Neutrophil (primary cell): ENCODE results near the gene DRC7.

ENCODE experiments used
- H3K27ac ChIP-seq: fragments of 200-600 bp; sonication (generic); 2 replicates; pipeline ENCODE4 v1.5.1; 2016; ENCODE audit warnings: mild to moderate bottlenecking, moderate library complexity
- H3K27me3 ChIP-seq: fragments of 200-600 bp; sonication (generic); 2 replicates; pipeline ENCODE4 v1.6.0; 2016; ENCODE audit warnings: mild to moderate bottlenecking
- H3K36me3 ChIP-seq: fragments of 200-600 bp; sonication (generic); 2 replicates; pipeline ENCODE4 v1.5.1; 2017
- H3K4me1 ChIP-seq, 2 experiments: fragments of 200-600 bp in 1 of 2; sonication (generic) in 1 of 2; 1 replicate in 1 of 2; 2 replicates in 1 of 2; pipeline versions ENCODE4 v1.5.1 to v1.6.1; 2013 to 2016; ENCODE audit warnings: low read depth in 1 of 2, low read length in 1 of 2, mild to moderate bottlenecking in 1 of 2, moderate library complexity in 1 of 2; ENCODE audit not compliant: control insufficient read depth in 1 of 2, insufficient read depth in 1 of 2
- H3K4me3 ChIP-seq, 2 experiments: fragments of 200-600 bp in 1 of 2; sonication (generic) in 1 of 2; 1 replicate in 1 of 2; 2 replicates in 1 of 2; pipeline ENCODE4 v1.5.1; 2013 to 2016; ENCODE audit warnings: low read depth in 1 of 2, low read length in 1 of 2, mild to moderate bottlenecking in 1 of 2, moderate library complexity in 1 of 2
- H3K9me3 ChIP-seq: fragments of 200-600 bp; sonication (generic); 2 replicates; pipeline ENCODE4 v1.5.1; 2016
- CTCF ChIP-seq: fragments of 200-600 bp; sonication (generic); IDR thresholded peaks from 2 replicates; pipeline ENCODE4 v1.5.1; 2016; ENCODE audit warnings: antibody characterized with exemption

Gene DRC7

DNA sequence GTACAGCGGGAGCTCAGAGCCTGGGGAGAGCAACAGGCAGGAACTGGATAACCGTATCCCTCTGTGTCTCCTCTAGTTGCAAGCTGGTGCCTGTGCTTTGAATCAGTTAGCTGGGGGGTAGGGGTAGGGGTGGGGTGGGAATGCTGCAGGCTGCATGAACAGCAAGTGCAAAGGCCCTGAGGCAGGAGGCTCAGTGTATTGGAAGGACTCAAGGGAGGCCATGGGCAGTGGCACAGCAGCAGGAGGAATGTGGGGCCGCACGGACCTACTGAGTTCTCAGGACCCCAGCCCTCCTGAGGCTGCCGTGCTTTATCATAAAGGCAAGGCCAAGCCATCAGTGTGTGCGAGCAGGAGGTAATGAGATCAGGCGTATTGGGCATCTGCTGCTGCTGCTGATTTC lies 44.2 kb downstream of the DRC7 start:
- peaks cover 19 to 20% of the 10 kb centered on the region in 2 experiments for H3K4me1 ChIP-seq
- H3K4me3 ChIP-seq, result no peak overlapping the region
- no peaks in the 10 kb centered on the region for H3K9me3 ChIP-seq
- no peak overlapping the region for H3K27ac ChIP-seq
- peaks cover 38% of the 10 kb centered on the region for H3K36me3 ChIP-seq
- H3K27me3 ChIP-seq, result no peaks in the 10 kb centered on the region
- TF ChIP-seq CTCF, result no peak

DNA sequence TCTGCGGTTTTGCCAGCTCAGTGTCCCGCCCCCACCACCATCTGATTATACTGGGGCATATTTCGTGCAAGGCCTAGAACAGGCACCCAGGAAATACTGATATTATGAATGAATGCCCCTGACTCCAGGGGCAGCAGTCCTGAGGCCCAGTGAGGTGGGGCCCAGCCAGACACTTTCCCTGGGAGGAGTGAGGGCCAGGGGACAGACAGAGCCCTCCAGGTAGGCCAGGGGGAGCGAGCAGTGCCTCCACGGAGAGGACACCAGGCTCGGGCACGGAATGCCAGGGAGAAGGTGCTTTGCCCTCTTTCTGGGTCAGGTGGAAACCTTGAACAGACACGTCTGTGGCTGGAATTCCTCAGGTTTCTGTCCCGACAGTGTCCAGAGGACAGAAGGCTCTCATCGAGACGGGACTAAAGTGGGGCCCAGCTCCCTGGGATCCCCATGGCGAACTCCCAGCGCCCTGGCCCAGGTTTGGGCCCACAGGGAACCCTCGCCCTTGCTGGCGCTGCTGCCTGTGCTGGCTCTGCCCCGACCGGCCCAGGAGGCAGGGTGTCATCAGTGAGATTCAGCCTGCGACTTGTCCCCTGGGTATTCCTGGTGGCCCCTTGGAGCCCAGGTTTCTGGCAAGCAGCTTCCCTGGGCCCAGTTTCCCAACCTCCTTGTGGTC lies 45.3 kb downstream of the DRC7 start:
- no peak for TF ChIP-seq CTCF
- Histone ChIP-seq H3K36me3 (peaks cover 48% of the 10 kb centered on the region), H3K27me3 (no peaks in the 10 kb centered on the region), H3K9me3 (no peaks in the 10 kb centered on the region), H3K27ac (no peak overlapping the region), H3K4me3 (no peak overlapping the region), H3K4me1 (peaks cover 13 to 14% of the 10 kb centered on the region in 2 experiments)

- Histone ChIP-seq H3K4me1 (peaks cover 13 to 14% of the 10 kb centered on the region in 2 experiments), H3K9me3 (no peaks in the 10 kb centered on the region), H3K27ac (no peak overlapping the region)
Observed at GRCh38 chr16:57740423-57741071, 45.9 kb downstream of the DRC7 start.

DNA sequence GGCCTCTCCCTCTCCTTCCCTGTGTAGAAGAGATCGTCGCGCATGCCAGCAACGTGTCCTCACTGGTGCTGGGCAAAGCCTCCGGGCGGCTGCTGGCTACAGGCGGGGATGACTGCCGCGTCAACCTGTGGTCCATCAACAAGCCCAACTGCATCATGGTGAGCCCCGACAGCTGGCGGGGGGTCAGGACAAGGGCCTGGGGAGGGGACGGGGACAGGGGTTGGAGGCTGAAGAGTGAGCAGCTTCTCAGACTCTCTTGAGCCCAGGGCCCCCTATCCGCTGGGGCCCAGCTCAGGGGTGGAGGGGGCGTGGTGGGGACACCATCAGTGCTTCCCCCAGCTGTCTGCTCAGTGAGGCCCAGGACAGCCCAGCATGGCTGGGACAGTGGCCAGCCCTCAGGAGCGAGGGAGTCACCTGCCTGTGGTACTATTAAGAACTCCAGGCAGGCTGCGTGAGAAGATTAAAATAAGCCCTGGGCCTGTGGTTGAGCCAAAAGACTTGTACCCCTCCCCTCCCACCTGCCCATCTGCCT lies 47.1 kb downstream of the DRC7 start:
- no peaks in the 10 kb centered on the region for H3K27me3 ChIP-seq
- TF ChIP-seq CTCF, result no peak
- H3K27ac ChIP-seq, result no peak overlapping the region
- no peak overlapping the region for H3K4me3 ChIP-seq
- H3K4me1 ChIP-seq, result peaks cover 2 to 4% of the 10 kb centered on the region in 2 experiments
- H3K9me3 ChIP-seq, result no peaks in the 10 kb centered on the region
- peaks cover 51% of the 10 kb centered on the region for H3K36me3 ChIP-seq

More at GRCh38 chr16:57740423-57741071, 45.9 kb downstream of the DRC7 start:
- Histone ChIP-seq H3K4me3 (no peak overlapping the region), H3K27me3 (no peaks in the 10 kb centered on the region), H3K36me3 (peaks cover 48% of the 10 kb centered on the region)
- no peak for TF ChIP-seq CTCF

GRCh38 chr16:57742543-57742942 lies 47.9 kb downstream of the DRC7 start:
- no peak overlapping the region for H3K4me3 ChIP-seq
- peaks cover 59% of the 10 kb centered on the region for H3K36me3 ChIP-seq
- no peaks in the 10 kb centered on the region for H3K9me3 ChIP-seq
- H3K27ac ChIP-seq, result no peak overlapping the region
- no peaks in the 10 kb centered on the region for H3K4me1 ChIP-seq
- TF ChIP-seq CTCF, result no peak
- H3K27me3 ChIP-seq, result no peaks in the 10 kb centered on the region
